Measurements from ENCODE around the gene OXT.

GRCh38 chr20:3082955-3083952, 11.8 kb downstream of the OXT start:
- TF ChIP-seq ISL1 (CRISPR knock-in tag; IDR thresholded peaks at IDR 0.05): no peak
- TF ChIP-seq ZNF565 (CRISPR knock-in tag; conservative IDR thresholded peaks at IDR 0.05; ENCODE audit: low read depth): no peak

Data from SK-N-SH treated with all-trans-retinoic acid at 6 μM for 48 hours (cell line).